ENCODE measurements around the gene ZBTB20.

ZBTB20 gene

DNA sequence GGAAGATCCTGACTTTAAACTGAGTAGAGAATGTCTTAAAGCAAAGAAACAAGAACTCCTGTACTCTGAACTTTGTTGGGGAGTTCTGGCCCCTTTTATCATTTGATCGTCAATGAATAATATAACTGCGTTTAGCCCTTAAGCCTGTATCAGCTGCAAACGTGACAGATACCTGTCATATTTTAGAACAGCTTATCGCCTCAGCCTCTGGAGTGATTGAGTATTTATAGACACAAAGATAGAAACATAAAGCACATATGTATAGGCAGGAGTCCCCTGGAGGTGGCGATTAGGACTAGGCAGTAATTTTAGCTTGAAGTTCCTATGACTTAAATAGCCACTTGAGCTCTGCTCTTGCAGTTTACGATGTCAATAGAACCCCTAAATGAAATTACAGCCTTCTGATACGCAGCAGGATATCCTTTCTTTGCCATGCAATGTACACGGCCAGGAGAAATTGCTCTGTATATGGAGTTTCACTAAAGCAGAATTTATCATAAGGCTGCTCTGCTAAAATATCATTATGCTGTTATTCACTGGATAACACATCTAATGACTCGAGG is 531.5 kb downstream of the ZBTB20 start:
- TF ChIP-seq, protein P1, sequence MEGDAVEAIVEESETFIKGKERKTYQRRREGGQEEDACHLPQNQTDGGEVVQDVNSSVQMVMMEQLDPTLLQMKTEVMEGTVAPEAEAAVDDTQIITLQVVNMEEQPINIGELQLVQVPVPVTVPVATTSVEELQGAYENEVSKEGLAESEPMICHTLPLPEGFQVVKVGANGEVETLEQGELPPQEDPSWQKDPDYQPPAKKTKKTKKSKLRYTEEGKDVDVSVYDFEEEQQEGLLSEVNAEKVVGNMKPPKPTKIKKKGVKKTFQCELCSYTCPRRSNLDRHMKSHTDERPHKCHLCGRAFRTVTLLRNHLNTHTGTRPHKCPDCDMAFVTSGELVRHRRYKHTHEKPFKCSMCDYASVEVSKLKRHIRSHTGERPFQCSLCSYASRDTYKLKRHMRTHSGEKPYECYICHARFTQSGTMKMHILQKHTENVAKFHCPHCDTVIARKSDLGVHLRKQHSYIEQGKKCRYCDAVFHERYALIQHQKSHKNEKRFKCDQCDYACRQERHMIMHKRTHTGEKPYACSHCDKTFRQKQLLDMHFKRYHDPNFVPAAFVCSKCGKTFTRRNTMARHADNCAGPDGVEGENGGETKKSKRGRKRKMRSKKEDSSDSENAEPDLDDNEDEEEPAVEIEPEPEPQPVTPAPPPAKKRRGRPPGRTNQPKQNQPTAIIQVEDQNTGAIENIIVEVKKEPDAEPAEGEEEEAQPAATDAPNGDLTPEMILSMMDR (conservative IDR thresholded peaks at IDR 0.05; ENCODE audit: low read depth): no peak
- no peak overlapping the region for H3K27ac ChIP-seq
- POLR2A ChIA-PET (ENCODE audit: low non-redundant PET): no interaction called here
- CTCF ChIA-PET: interaction anchor here (0.6 kb wide), 1 partner anchor 10 kb away, joined by 3 read pairs; no protein-coding TSS in a partner anchor
- DNase-seq (ENCODE audit: low spot score): no peak

DNA sequence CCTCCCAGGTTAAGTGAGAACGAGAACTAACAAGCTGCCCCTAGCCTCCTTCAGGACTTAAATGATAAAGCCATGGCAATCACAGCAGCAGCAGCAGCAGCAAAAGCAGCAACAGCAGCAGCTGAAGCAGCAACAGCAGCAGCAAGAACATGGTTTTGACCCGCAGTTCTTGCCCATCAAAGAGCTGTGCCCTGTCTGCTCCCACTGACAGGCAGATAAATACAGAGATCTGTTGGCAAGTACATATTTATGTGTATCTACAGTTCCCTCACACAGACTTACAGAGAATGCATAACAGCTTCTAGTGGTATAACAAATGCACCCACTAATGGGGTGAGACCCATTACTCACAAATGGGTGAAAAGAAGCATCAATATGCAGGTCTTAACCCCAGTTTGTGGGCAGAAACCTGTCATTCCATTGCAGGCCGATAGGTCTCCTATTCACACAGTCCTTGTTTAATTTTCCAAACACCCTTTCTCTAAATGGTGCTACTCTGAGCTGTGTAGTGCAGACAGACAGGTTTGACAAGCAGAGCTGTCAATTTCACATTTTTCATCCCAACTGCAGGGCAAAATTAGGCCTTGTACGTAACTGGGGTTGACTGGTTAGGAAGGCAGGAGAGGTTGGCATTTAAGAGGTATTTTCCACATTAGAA is 537.0 kb downstream of the ZBTB20 start:
- ChIA-PET CTCF (interaction anchor here (0.5 to 0.6 kb wide), 2 partner anchors 113 to 340 kb away, joined by 4 to 5 read pairs; no protein-coding TSS in a partner anchor), POLR2A (ENCODE audit: low non-redundant PET) (no interaction called here)

DNA sequence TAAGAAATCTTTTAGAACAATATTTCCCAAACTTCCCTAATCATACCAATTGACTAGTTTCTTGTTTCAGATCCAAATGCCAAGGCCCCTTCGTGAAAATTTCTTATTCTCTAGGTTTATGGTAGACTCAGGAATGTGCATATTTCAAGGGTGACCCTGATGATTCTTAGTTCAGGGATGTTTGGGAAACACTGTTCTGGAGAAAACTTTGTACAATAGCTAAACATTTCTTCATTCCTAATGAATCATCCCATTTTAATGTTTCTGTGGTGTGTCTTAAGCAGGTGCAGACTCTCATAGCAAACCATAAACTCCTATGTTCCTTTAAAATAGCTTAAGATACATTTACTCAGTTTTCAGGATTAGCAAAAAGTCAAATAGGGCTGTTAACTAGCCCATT is 538.8 kb downstream of the ZBTB20 start:
- CTCF ChIA-PET: no interaction called here
- POLR2A ChIA-PET (ENCODE audit: low non-redundant PET): interaction anchor here (0.8 kb wide), 1 partner anchor 10 kb away, joined by 3 read pairs; no protein-coding TSS in a partner anchor
- TF ChIP-seq, protein P1 (conservative IDR thresholded peaks at IDR 0.05; ENCODE audit: low read depth): no peak
- peak; percentile 47 for DNase-seq (ENCODE audit: low spot score)
- no peak overlapping the region for H3K27ac ChIP-seq

More for the DNA sequence above, 537.0 kb downstream of the ZBTB20 start:
- no peak for DNase-seq (ENCODE audit: low spot score)
- TF ChIP-seq, protein P1 (conservative IDR thresholded peaks at IDR 0.05; ENCODE audit: low read depth): no peak
- H3K27ac ChIP-seq: no peak overlapping the region

DNA sequence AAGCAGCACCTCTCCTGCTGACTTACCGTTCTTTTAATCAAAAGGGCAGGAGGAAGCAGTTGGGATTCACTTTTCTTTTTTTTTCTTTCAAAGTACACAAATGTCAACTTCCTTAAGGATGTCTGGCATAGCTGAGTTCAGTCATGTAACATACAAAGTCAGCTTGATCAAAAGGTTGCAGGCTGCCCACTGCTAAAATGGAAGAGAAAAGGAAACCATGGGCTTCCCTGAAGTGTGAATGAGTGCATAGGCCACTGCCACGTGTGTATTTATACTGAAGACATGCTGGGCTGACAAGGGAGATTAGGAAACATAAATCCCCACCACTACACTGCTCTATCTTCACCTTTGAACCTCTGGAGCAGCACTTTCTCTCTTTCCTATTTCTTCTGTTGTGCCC is 540.8 kb downstream of the ZBTB20 start:
- CTCF ChIA-PET: interaction anchor here (0.7 kb wide), 1 partner anchor 726 kb away, joined by 3 read pairs; no protein-coding TSS in a partner anchor
- TF ChIP-seq, protein P1 (conservative IDR thresholded peaks at IDR 0.05; ENCODE audit: low read depth): no peak
- DNase-seq (ENCODE audit: low spot score): no peak
- no peak overlapping the region for H3K27ac ChIP-seq
- POLR2A ChIA-PET (ENCODE audit: low non-redundant PET): no interaction called here

DNA sequence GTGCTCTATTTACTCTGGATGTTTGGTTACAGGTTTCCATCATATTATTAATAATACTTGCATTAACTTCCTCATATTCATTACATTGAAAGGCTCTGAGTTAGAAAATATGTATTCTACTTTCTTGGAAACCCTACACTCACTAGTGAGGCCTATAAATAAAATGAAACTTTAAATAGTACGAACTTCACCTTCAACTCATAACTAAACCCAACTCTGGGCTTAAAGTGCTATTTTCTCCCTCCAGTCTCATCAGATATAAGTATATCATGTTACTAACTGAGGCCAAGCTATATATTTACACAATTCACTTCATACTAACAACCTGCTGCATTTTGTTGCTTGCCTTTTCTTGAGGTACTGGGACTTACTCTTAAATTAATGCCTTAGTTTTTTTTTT is 546.5 kb downstream of the ZBTB20 start:
- H3K27ac ChIP-seq: no peak overlapping the region
- CTCF ChIA-PET: no interaction called here
- no peak for DNase-seq (ENCODE audit: low spot score)
- TF ChIP-seq, protein P1 (conservative IDR thresholded peaks at IDR 0.05; ENCODE audit: low read depth): no peak
- POLR2A ChIA-PET (ENCODE audit: low non-redundant PET): no interaction called here

DNA sequence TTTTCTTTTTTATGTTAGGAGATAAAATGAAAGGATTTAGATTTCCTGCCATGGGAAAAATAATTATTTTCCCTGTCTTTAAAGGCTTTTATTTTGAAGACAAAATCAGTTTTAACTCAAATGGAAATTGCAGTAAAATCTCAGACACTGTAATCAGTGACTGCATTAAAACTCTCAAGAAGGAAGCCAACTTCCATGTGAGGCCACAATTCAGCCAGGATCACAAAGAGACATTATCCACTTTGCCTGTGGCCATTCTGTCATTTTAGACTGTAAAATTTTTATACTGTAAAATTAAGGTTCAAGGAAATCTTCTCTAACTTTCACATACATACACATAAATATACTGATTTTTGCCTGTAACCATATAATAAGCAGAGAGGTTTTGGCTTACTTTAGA is 549.2 kb downstream of the ZBTB20 start:
- DNase-seq (ENCODE audit: low spot score): no peak
- ChIA-PET CTCF (no interaction called here), POLR2A (ENCODE audit: low non-redundant PET) (no interaction called here)
- TF ChIP-seq, protein P1 (conservative IDR thresholded peaks at IDR 0.05; ENCODE audit: low read depth): no peak
- H3K27ac ChIP-seq: no peak overlapping the region

Measured in RWPE1 (cell line).